Kidney (tissue), 14 donors: ENCODE measurements around the gene FAM216B. TPM values are rescaled to one million over a fixed set of nuclear protein-coding genes. Genes with fewer than 3 reads are reported as not detected.

Source experiments
- DNase-seq, 5 donors: peaks; one replicate each; pipeline ENCODE4 v3.0.0-alpha.2; 2013 to 2020
- FAIRE-seq: peaks from 2 replicates; lab custom pipeline; 2012; peaks lifted over from hg19 to GRCh38; lab: Jason Lieb, UNC
- H3K27ac ChIP-seq, 2 donors: one replicate each; pipeline ENCODE4 v1.7.0; 2013; ENCODE audit warnings: low read depth in 2 of 2, low read length in 2 of 2, inconsistent platforms in 1 of 2
- H3K27me3 ChIP-seq: one replicate; pipeline ENCODE4 v1.7.1; 2013; ENCODE audit warnings: low read length, inconsistent platforms; ENCODE audit not compliant: control insufficient read depth, insufficient read depth
- H3K36me3 ChIP-seq, 3 donors: one replicate each; pipeline versions ENCODE4 v1.7.0 to v1.7.1; 2013; ENCODE audit warnings: low read length in 3 of 3, control low read depth in 1 of 3, inconsistent platforms in 1 of 3; ENCODE audit not compliant: insufficient read depth in 3 of 3, control insufficient read depth in 2 of 3
- H3K4me1 ChIP-seq, 3 donors: one replicate each; pipeline versions ENCODE4 v1.7.0 to v1.7.1; 2013; ENCODE audit warnings: low read length in 3 of 3, inconsistent platforms in 1 of 3, low read depth in 1 of 3; ENCODE audit not compliant: control insufficient read depth in 2 of 3, insufficient read depth in 2 of 3
- H3K4me3 ChIP-seq, 3 donors: one replicate each; pipeline versions ENCODE4 v1.7.0 to v1.8.1; 2013; ENCODE audit warnings: low read length in 3 of 3, control low read depth in 1 of 3, inconsistent platforms in 1 of 3
- H3K9ac ChIP-seq, 3 donors: one replicate each; pipeline versions ENCODE4 v1.7.0 to v1.7.1; 2013; ENCODE audit warnings: low read length in 3 of 3, control low read depth in 1 of 3, inconsistent platforms in 1 of 3
- H3K9me3 ChIP-seq, 3 donors: one replicate each; pipeline versions ENCODE4 v1.7.0 to v1.7.1; 2013; ENCODE audit warnings: low read length in 3 of 3, control low read depth in 1 of 3, inconsistent platforms in 1 of 3; ENCODE audit not compliant: control insufficient read depth in 2 of 3, insufficient read depth in 1 of 3
- CTCF ChIP-seq: IDR thresholded peaks from 3 replicates; pipeline ENCODE4 v1.5.1; 2012; ENCODE audit warnings: mild to moderate bottlenecking, moderate library complexity, borderline replicate concordance; ENCODE audit not compliant: insufficient read depth; ENCODE audit errors: extremely low read depth
- intact Hi-C: fragments of 100-400 bp; cut with DNase I; formaldehyde crosslinking; loops from one replicate; pipeline ENCODE4 v1.11.1; 2022
- polyA plus RNA-seq: library from polyadenylated mRNA; stranded (reverse); fragments of 350-450 nt; fragmentation: Illumina TruSeq; extraction: RNeasy Lipid Tissue Mini Kit (QIAGEN cat#74804); gene quantifications from one replicate; pipeline ENCODE4 v1.2.3, GENCODE V29; 2014; ENCODE audit warnings: low read depth, low replicate concordance; ENCODE audit not compliant: insufficient read depth
- total RNA-seq: library from RNA; stranded (reverse); fragmentation: NEBNext Ultra II Directional; extraction: Animal tissue kit (Norgen Biotek cat#: 25700); gene quantifications from one replicate; pipeline ENCODE4 v1.2.1, GENCODE V29; 2021
- donor health status: control.
- donor health status: control.
- donor health status: control.
- donor health status: control.
- donor health status: control.
- donor health status: DM: yes; HTN: yes; CAD: no.
- donor health status: Normal renal cell carcinoma (clear cell type).

FAM216B gene
- total and polyA plus RNA-seq, 2 donors from 2014 or later, result 0.09 TPM; not detected in 1

GRCh38 chr13:42735010-42735409, 46.4 kb upstream of the FAM216B start:
- Histone ChIP-seq H3K27me3 (no peaks in the 10 kb centered on the region), H3K9ac (no peak overlapping the region), H3K4me3 (no peak overlapping the region), H3K9me3 (no peaks in the 10 kb centered on the region), H3K4me1 (no peaks in the 10 kb centered on the region), H3K36me3 (no peaks in the 10 kb centered on the region), H3K27ac (no peak overlapping the region)
- intact Hi-C loops, result no loop called here
- FAIRE-seq, result no peak
- DNase-seq, result no peak
- no peak for TF ChIP-seq CTCF

- DNase-seq (peak in 2 of 5 donors; percentile 61 to 76), FAIRE-seq (no peak)
- Histone ChIP-seq H3K9ac (no peak overlapping the region), H3K27me3 (no peaks in the 10 kb centered on the region), H3K9me3 (no peaks in the 10 kb centered on the region), H3K36me3 (no peaks in the 10 kb centered on the region), H3K4me1 (no peaks in the 10 kb centered on the region), H3K27ac (no peak overlapping the region), H3K4me3 (no peak overlapping the region)
- no peak for TF ChIP-seq CTCF
- intact Hi-C loops, result no loop called here
Measured at GRCh38 chr13:42740753-42741152, 40.6 kb upstream of the FAM216B start.

- no peak for FAIRE-seq
Measured at GRCh38 chr13:42741914-42742313, 39.5 kb upstream of the FAM216B start.

More at GRCh38 chr13:42741914-42742313, 39.5 kb upstream of the FAM216B start:
- Histone ChIP-seq H3K27me3 (no peaks in the 10 kb centered on the region), H3K36me3 (no peaks in the 10 kb centered on the region), H3K9ac (no peak overlapping the region), H3K4me3 (no peak overlapping the region), H3K9me3 (no peaks in the 10 kb centered on the region), H3K27ac (no peak overlapping the region), H3K4me1 (no peaks in the 10 kb centered on the region)
- no peak for TF ChIP-seq CTCF
- intact Hi-C loops, result no loop called here
- DNase-seq, result no peak
